Osteocyte (in vitro differentiated cells): ENCODE measurements around the gene SETD2. TPM values are rescaled to one million over a fixed set of nuclear protein-coding genes. Genes with fewer than 3 reads are reported as not detected.

ENCODE experiments used
- DNase-seq: peaks from one replicate; pipeline ENCODE4 v3.0.0; 2021; ENCODE audit warnings: mixed read lengths; ENCODE audit not compliant: unreplicated experiment; ENCODE audit errors: extremely low spot score
- H3K27ac Mint-ChIP-seq: one replicate; pipeline ENCODE4 v1.8.0; 2021; ENCODE audit warnings: mild to moderate bottlenecking, mixed read lengths; ENCODE audit not compliant: unreplicated experiment
- H3K27me3 Mint-ChIP-seq: one replicate; pipeline ENCODE4 v1.8.0; 2021; ENCODE audit warnings: mixed read lengths; ENCODE audit not compliant: unreplicated experiment
- H3K36me3 Mint-ChIP-seq: one replicate; pipeline ENCODE4 v1.8.0; 2021; ENCODE audit warnings: mixed read lengths; ENCODE audit not compliant: unreplicated experiment
- H3K4me1 Mint-ChIP-seq: one replicate; pipeline ENCODE4 v1.8.0; 2021; ENCODE audit warnings: mixed read lengths; ENCODE audit not compliant: unreplicated experiment
- H3K4me3 Mint-ChIP-seq: one replicate; pipeline ENCODE4 v1.8.0; 2021; ENCODE audit warnings: mild to moderate bottlenecking, moderate library complexity, mixed read lengths; ENCODE audit not compliant: unreplicated experiment
- H3K9me3 Mint-ChIP-seq: one replicate; pipeline ENCODE4 v1.8.0; 2021; ENCODE audit warnings: mixed read lengths; ENCODE audit not compliant: unreplicated experiment
- total RNA-seq: library from RNA; stranded (reverse); gene quantifications from 2 replicates; pipeline ENCODE4 v1.2.1, GENCODE V29; 2021
- TF ChIP-seq, protein P1 (sequence below): fragments of 200-600 bp; sonication (generic); IDR thresholded peaks from 2 replicates; pipeline ENCODE4 v1.5.0; 2021; ENCODE audit warnings: antibody characterized with exemption, mild to moderate bottlenecking, moderate library complexity

Gene SETD2
- total RNA-seq, 1 donor from 2014 or later: 45.0 TPM

DNA sequence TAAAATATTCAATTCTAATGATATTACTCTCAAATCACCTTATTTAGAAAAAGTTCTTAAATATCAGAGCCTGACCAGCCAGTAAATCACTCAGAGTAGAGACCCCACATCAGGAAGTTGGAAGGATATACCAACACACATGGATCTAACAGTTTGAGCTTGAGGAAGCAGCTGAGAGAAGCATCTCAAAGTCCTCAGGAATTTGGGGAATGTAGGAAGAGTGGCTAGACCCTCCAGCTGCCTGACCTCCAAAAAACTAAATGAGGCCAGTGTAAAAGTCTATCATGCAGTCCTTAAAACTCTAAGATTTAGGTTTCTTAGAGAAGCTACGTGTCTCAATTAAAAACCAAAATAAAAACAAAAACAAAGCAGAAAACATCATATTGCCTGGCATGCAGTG is 55.4 kb downstream of the SETD2 start:
- Mint-ChIP-seq H3K9me3 (no peaks in the 10 kb centered on the region), H3K36me3 (peaks cover 32% of the 10 kb centered on the region), H3K4me3 (no peak overlapping the region), H3K27me3 (no peaks in the 10 kb centered on the region), H3K27ac (peak overlapping the region; percentile 61), H3K4me1 (peaks cover 16% of the 10 kb centered on the region)
- DNase-seq: no peak
- TF ChIP-seq, protein P1, sequence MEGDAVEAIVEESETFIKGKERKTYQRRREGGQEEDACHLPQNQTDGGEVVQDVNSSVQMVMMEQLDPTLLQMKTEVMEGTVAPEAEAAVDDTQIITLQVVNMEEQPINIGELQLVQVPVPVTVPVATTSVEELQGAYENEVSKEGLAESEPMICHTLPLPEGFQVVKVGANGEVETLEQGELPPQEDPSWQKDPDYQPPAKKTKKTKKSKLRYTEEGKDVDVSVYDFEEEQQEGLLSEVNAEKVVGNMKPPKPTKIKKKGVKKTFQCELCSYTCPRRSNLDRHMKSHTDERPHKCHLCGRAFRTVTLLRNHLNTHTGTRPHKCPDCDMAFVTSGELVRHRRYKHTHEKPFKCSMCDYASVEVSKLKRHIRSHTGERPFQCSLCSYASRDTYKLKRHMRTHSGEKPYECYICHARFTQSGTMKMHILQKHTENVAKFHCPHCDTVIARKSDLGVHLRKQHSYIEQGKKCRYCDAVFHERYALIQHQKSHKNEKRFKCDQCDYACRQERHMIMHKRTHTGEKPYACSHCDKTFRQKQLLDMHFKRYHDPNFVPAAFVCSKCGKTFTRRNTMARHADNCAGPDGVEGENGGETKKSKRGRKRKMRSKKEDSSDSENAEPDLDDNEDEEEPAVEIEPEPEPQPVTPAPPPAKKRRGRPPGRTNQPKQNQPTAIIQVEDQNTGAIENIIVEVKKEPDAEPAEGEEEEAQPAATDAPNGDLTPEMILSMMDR: no peak

- H3K9me3 Mint-ChIP-seq: no peaks in the 10 kb centered on the region
- DNase-seq: no peak
- H3K36me3 Mint-ChIP-seq: peaks cover 25% of the 10 kb centered on the region
- TF ChIP-seq, protein P1: no peak
- H3K27ac Mint-ChIP-seq: no peak overlapping the region
- H3K4me1 Mint-ChIP-seq: peaks cover 14% of the 10 kb centered on the region
- no peaks in the 10 kb centered on the region for H3K27me3 Mint-ChIP-seq
- no peak overlapping the region for H3K4me3 Mint-ChIP-seq
Measured at GRCh38 chr3:47104259-47104658, 59.7 kb downstream of the SETD2 start.

GRCh38 chr3:47103619-47104018 is 60.3 kb downstream of the SETD2 start:
- H3K27me3 Mint-ChIP-seq: no peaks in the 10 kb centered on the region
- TF ChIP-seq, protein P1: no peak
- no peak overlapping the region for H3K27ac Mint-ChIP-seq
- no peak for DNase-seq
- no peaks in the 10 kb centered on the region for H3K9me3 Mint-ChIP-seq
- no peak overlapping the region for H3K4me3 Mint-ChIP-seq
- peaks cover 25% of the 10 kb centered on the region for H3K36me3 Mint-ChIP-seq
- peaks cover 8% of the 10 kb centered on the region for H3K4me1 Mint-ChIP-seq

- TF ChIP-seq, protein P1: no peak
- no peak for DNase-seq
- H3K4me1 Mint-ChIP-seq: peaks cover 9% of the 10 kb centered on the region
- H3K9me3 Mint-ChIP-seq: no peaks in the 10 kb centered on the region
- no peak overlapping the region for H3K27ac Mint-ChIP-seq
- H3K36me3 Mint-ChIP-seq: peaks cover 32% of the 10 kb centered on the region
- no peak overlapping the region for H3K4me3 Mint-ChIP-seq
- H3K27me3 Mint-ChIP-seq: no peaks in the 10 kb centered on the region
Measured at GRCh38 chr3:47102081-47102600, 61.8 kb downstream of the SETD2 start.

GRCh38 chr3:47098910-47099309 is 65.0 kb downstream of the SETD2 start:
- no peak overlapping the region for H3K27ac Mint-ChIP-seq
- no peaks in the 10 kb centered on the region for H3K9me3 Mint-ChIP-seq
- no peak for DNase-seq
- no peak overlapping the region for H3K4me3 Mint-ChIP-seq
- H3K4me1 Mint-ChIP-seq: peaks cover 19% of the 10 kb centered on the region
- H3K36me3 Mint-ChIP-seq: peaks cover 44% of the 10 kb centered on the region
- TF ChIP-seq, protein P1: no peak
- H3K27me3 Mint-ChIP-seq: no peaks in the 10 kb centered on the region
